Effector CD8-positive, alpha-beta T cell (primary cell): ENCODE measurements around the gene ACSL3.

Source experiments
- DNase-seq: peaks from one replicate; lab custom pipeline; 2025; lab: John Stamatoyannopoulos, UW

The ACSL3 gene

GRCh38 chr2:222879604-222879933 lies 18.7 kb downstream of the ACSL3 start:
- no peak for DNase-seq

- no peak for DNase-seq
These were observed 21.7 kb downstream of the ACSL3 start for GRCh38 chr2:222882484-222882928.

DNA sequence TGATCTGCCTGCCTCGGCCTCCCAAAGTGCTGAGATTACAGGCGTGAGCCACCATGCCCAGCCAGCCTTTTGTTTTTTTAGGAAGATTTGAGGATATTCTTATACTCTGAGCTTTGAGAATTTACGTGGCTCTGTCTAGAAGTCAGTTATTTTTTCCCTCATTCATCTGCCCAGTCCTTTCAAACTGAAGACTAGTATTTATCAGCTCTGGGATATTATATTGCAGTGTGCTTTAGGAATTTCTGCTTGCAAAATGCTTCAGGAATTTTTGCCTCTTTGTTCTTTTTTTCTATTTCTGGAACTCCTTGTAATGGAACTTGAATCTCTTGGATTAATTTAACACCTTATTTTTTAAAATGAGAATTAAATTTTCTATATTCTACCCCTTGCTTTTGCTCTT lies 22.6 kb downstream of the ACSL3 start:
- DNase-seq: no peak

- no peak for DNase-seq
These were observed 23.4 kb downstream of the ACSL3 start for GRCh38 chr2:222884114-222884771.

- no peak for DNase-seq
These were observed 24.1 kb downstream of the ACSL3 start for GRCh38 chr2:222884805-222885424.

DNA sequence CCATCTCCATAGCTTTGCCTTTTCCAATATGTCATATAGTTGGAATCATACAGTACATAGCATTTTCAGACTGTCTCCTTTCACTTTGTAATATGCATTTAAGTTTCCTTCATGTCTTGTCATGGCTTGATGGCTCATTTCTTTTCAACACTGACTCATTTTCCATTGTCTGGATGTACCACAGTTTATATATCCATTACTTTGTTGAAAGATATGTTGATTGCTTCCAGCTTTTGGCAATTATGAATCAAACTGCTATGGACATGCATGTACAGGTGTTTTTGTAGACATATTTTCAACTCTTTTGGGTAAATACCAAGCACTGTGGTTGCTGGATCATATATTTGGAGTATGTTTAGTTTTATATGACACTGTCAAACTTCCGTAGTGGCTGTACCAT lies 26.3 kb downstream of the ACSL3 start:
- no peak for DNase-seq

GRCh38 chr2:222888716-222889115 lies 27.9 kb downstream of the ACSL3 start:
- no peak for DNase-seq

DNA sequence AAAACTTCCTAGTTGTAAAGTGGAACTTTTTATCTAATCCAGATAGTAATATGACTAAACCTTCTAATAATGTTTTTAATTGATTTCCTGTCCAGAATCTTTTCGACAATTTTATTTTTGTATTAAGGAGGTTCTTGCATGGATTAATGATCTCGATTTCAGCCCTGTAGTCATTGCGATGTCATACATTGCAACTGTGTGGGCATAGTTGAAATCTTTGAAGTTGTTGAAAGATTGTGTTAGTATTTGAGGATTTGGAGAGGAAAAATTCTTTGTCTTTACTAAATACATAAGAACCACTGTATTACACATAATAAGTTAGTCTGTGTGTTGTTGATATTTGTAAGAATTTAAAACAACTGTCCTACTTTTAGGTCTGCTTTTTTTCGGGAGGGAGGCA lies 31.1 kb downstream of the ACSL3 start:
- no peak for DNase-seq

DNA sequence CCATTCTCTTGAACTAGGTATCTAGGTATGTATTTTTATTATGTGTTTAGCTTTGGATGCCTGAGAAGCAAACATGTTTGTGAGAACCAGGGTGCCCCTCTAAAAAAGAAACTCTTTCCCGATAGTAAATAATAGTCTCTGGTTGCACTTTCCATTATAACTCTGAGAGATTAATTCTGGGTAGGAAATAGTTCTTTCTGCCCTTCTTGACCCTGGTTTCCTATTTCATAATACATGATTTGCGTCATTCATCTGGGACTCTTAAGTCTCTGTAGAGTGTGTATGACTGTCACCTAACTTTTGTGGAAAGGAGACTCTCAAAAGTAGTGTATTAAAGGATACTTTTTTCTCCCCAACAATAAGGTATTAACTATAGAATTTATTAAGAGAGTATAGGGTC lies 31.5 kb downstream of the ACSL3 start:
- DNase-seq: no peak

GRCh38 chr2:222892761-222893160 lies 31.9 kb downstream of the ACSL3 start:
- DNase-seq: no peak

- DNase-seq: no peak
These were observed 32.9 kb downstream of the ACSL3 start for GRCh38 chr2:222893716-222894115.

GRCh38 chr2:222895144-222895543 lies 34.3 kb downstream of the ACSL3 start:
- DNase-seq: no peak

DNA sequence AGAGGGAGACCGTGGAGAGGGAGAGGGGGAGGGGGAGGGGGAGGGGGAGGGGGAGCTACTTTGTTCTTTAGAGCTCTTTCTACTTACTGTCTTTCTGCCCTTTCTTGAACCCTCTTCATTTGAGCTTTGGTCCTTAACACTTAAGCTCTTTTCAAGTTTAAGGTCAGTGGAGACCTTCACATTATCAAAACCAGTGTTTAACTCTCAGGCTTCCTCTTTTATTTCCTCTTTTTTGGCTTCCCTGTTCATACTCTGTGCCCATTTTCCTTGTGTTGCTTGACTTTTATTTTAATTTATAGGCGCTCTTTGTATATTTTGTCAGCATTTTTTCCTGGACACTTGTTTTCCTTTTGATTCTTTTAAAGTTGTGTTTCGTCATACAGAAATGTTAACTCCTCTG lies 37.1 kb downstream of the ACSL3 start:
- no peak for DNase-seq

DNA sequence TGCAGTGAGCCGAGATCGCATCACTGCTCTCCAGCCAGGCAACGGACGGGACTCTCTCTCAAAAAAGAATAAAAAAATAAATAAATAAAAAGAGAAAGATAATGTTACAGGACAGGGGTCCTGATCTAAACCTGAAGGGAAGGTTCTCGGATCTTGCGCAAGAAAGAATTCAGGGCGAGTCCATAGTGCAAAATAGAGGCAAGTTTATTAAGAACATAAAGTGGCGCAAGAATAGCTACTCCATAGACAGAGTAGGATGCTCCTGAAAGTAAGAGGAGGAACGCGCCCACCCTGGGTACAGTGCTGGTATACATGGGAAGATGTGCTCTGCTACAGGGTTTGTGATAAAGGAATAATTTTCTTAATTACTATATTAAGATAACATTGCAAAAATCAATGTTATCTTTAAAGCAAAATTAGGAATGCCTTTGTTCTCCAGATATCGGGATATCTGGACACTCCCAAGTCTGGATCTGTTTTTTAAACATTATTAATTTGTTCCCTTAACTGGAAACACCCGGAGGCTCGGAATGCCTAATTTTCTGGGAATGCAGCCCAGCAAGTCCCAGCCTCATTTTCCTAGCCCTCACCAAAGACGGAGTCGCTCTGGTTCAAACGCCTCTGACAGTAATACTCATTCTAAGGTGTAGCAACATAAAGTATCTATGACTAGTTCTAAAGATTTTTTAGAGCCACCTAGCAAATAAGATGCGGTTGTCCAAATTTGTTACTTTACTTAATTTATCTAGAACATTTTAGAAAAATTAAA lies 38.8 kb downstream of the ACSL3 start:
- no peak for DNase-seq

DNA sequence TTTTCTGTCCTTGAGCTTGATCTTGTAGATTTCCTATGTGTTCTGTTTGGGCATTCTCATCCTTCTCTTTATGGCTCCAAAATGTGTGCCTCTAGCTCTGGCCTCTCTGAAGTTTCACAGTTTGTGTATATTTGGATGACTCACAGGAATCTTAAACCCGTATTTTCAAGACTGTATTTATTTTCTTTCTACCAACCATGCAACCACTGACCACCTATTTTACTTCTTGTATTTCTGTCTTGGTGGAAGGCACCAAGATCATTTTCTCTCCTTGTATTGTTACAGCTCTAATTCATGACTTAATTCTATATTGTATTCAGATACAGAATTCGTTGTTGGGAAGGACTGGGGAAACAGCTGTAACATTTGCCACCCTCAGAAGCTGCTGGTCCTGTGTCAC lies 39.5 kb downstream of the ACSL3 start:
- no peak for DNase-seq

DNA sequence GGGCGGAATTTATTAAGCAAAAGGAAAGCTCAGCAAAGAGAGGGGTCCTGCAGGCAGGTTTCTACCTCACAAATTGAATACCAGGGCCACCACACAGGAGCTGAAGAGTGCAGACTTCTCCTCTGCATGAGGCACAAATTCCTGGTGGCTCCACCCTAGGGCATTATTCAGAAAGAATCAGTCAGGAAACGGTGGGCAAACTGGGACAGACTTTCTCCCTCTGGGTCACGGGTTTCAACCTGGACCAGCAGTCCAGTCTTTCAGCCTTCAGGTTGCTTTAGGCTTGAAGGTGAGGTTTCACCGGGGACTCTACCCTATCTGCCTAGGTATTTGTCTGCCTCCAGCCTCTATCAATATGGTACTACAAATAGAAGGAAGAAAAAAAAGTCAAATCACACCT lies 41.8 kb downstream of the ACSL3 start:
- DNase-seq: no peak

DNA sequence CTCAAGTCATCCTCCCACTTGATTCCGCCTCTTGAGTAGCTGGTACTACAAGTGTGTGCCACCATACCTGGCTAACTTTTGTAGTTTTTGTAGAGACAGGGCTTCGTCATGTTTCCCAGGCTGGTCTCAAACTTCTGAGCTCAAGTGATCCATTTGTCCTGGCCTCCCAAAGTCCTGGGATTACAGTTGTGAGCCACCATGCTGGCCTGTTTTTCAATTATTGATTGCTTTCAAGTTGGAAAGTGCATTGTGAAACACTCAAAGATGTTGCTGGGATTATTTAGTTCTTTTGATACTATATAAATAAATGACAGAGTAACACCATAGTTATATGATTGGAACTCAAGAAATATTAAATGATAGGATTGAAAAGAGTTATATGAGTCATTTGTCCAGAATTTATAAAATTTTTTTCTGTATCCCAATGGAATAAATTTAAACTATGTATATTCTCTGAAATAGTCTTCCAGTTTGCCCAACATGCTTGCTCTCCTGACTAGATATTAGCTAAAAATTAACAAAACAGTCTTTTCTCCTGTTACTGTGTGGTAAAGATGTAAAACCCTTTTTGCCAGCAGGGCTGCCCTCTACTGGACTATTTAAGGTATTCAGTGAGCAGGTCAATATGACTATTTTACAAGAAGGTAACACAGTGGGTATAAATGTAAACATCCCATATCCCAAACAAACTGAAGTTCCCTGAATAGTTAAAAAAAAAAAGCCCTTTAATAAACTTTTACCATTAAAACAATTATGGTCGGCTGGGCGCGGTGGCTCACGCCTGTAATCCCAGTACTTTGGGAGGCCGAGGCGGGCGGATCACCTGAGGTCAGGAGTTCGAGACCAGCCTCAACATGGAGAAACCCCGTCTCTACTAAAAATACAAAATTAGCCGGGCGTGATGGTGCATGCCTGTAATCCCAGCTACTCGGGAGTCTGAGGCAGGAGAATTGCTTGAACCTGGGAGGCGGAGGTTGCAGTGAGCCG lies 42.7 kb downstream of the ACSL3 start:
- DNase-seq: no peak

GRCh38 chr2:222904557-222905258 lies 43.9 kb downstream of the ACSL3 start:
- no peak for DNase-seq

GRCh38 chr2:222907048-222907447 lies 46.2 kb downstream of the ACSL3 start:
- no peak for DNase-seq

GRCh38 chr2:222907790-222908441 lies 47.1 kb downstream of the ACSL3 start:
- no peak for DNase-seq

DNA sequence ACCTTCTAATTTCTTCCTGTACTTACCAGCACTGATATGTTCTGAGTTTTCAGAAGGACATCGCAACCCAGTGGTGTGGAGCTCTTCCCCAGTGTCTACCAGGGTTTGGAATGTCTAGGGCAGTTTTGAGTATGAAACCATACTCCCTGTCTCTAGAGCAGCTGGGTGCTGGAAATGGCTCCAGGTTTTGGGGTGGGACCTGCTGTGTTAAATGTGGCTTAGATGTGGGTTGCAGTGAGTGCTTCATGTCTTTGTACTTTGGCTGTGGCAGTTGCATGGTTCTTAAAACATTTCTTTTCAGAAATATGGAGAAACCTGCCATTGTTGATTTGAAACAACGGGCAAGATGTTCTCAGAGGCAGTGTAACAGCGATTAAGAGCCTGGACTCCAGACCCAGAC lies 48.5 kb downstream of the ACSL3 start:
- no peak for DNase-seq
